A673 (cell line): ENCODE results near the gene MINDY4.

Source experiments
- CTCF ChIP-seq: fragments of 300-800, 200-600 bp; sonication (generic); conservative IDR thresholded peaks from 2 replicates; pipeline ENCODE4 v1.5.1; 2017; ENCODE audit warnings: low read depth, mild to moderate bottlenecking, antibody characterized with exemption, low read length, moderate library complexity, mixed read lengths
- EZH2 ChIP-seq: fragments of 200-600 bp; sonication (generic); IDR thresholded peaks from 2 replicates; pipeline ENCODE4 v1.6.1; 2017; ENCODE audit warnings: borderline replicate concordance, low read depth, mild to moderate bottlenecking, mixed read lengths, antibody characterized with exemption, low read length; ENCODE audit not compliant: poor library complexity, severe bottlenecking

- TF ChIP-seq CTCF (peak; percentile 47), EZH2 (no peak)
Observed at GRCh38 chr7:30908681-30909080, 137.5 kb downstream of the MINDY4 start.
